Fibroblast of villous mesenchyme (primary cell): Measurements from ENCODE around the gene HYI. TPM values are rescaled to one million over a fixed set of nuclear protein-coding genes. Genes with fewer than 3 reads are reported as not detected.

Experiments
- DNase-seq: peaks from one replicate; pipeline ENCODE4 v3.0.0-alpha.2; 2010; ENCODE audit warnings: low read depth
- H3K4me3 ChIP-seq: 2 replicates; pipeline ENCODE4 v1.5.1; 2011; ENCODE audit warnings: low read depth, mild to moderate bottlenecking, low read length
- CTCF ChIP-seq: IDR thresholded peaks from 2 replicates; pipeline ENCODE4 v1.5.1; 2012; ENCODE audit warnings: low read depth, mild to moderate bottlenecking, low read length; ENCODE audit not compliant: insufficient read depth
- total RNA-seq: library from RNA; depleted of rRNA; stranded (reverse); fragments of >200 nt; gene quantifications from 2 replicates; pipeline ENCODE4 v1.2.3, GENCODE V29; 2012

The HYI gene
- total RNA-seq, 1 donor = 43.6 TPM

GRCh38 chr1:43452789-43453441, 816 bp downstream of the HYI start:
- peak; percentile 62 for DNase-seq
- H3K4me3 ChIP-seq = peak overlapping the region; percentile 57
- TF ChIP-seq CTCF = no peak

GRCh38 chr1:43451701-43452532, 1.8 kb downstream of the HYI start:
- TF ChIP-seq CTCF = no peak
- H3K4me3 ChIP-seq = no peak overlapping the region
- no peak for DNase-seq

DNA sequence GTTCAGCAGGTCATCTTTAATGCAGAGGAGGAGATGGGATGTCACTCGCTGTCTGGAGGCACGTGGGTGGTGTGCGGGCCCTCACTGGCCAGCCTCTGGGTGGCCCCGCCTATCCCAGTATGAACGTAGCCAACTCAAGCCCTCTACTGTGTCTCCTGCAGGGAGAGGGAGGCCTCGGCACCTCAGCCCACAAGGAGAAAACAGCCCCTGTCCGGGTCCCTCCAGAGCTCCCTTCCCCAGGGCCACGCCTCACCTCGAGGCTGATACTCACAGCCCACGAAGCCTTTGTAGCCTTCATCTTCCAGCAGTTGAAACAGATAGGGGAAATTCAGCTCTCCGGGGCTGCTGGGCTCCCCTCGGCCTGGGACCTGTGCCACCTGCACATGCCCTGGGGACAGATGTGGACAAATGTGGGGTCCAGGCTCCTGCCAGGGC, 2.6 kb downstream of the HYI start:
- no peak for DNase-seq
- TF ChIP-seq CTCF = no peak
- H3K4me3 ChIP-seq = no peak overlapping the region

GRCh38 chr1:43450251-43450941, 3.3 kb downstream of the HYI start:
- no peak overlapping the region for H3K4me3 ChIP-seq
- no peak for DNase-seq
- TF ChIP-seq CTCF = no peak

DNA sequence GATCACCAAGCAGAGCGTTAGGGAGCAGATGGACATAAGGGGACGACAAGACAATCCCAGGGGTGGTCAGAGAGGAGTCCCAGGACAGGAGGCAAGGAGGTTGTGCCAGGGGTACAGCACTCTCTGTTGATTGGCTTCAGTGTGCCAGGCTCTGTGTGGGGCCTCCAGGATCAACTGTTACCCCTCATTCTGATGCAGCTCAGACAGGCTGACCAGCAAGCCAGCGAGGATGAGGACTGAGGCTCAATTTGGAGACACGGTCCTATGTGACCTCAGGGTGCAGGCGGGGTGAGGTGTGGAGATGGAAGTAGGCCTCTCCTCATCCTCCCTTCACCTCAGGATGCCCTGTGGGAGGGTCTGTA, 4.0 kb downstream of the HYI start:
- no peak for TF ChIP-seq CTCF
- no peak for DNase-seq
- H3K4me3 ChIP-seq = no peak overlapping the region

DNA sequence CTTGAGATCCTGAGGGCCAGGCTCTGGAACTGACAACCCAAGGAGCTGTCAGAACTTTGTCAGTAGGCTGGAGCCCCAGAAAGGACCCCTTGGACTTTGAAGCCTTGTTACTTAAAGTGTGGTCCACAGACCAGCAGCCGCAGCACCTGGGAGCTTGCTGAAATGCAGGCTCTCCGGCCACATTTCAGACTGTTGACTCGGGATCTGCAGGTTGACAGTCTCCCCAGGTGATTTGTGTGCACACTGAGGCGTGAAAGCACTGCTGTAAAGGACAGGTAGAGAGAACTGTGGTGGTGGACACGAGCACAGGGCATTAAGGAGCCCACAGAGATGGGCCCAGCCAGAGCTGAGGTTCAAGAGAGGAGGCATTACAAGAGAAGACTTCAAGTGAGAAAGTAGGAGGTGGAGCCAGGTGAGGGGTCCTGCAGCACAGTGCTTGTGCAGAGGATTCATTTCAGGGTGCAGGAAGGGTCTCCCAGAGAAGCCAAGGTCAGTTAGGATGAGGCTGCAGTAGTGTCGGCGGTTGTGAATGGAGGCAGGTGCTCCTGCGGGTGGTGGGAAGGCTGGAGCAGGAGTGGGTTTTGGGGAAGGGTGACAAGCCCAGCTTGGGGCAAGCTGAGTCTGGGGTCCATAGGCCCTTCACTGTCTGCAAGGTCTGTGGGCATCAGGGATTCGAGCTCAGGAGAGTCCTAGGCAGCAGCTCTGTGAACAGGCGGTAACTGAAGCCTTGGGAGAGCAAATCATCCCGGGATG, 4.6 kb downstream of the HYI start:
- no peak for TF ChIP-seq CTCF
- H3K4me3 ChIP-seq = no peak overlapping the region
- DNase-seq = no peak
